Peyer's patch (tissue), 4 donors: ENCODE measurements around the gene FAM167B. TPM values are rescaled to one million over a fixed set of nuclear protein-coding genes. Genes with fewer than 3 reads are reported as not detected.
"Not testable (repeated sequence)": the region's sequence is repeated elsewhere in the genome, so short reads cannot be mapped to it uniquely, and the experiment has no call there.

Source experiments
- DNase-seq, 3 donors: peaks; one replicate each; pipeline ENCODE4 v3.0.0-alpha.2; 2017 to 2019
- H3K27ac ChIP-seq, 4 donors: fragments of 200-600 bp; sonication (generic); one replicate each; pipeline ENCODE4 v1.5.1; 2016 to 2019
- H3K27me3 ChIP-seq, 2 donors: fragments of 200-600 bp; sonication (generic); one replicate each; pipeline ENCODE4 v1.5.1; 2019
- H3K36me3 ChIP-seq, 3 donors: fragments of 200-600 bp; sonication (generic); one replicate each; pipeline ENCODE4 v1.5.1; 2016 to 2019
- H3K4me1 ChIP-seq, 4 donors: fragments of 200-600 bp; sonication (generic); one replicate each; pipeline ENCODE4 v1.5.1; 2016 to 2019
- H3K4me3 ChIP-seq, 4 donors: fragments of 200-600 bp; sonication (generic); 1 replicate in 3 of 4; 2 replicates in 1 of 4; pipeline ENCODE4 v1.5.1; 2016 to 2019; ENCODE audit warnings: mild to moderate bottlenecking in 1 of 4
- H3K9me3 ChIP-seq, 4 donors: fragments of 200-600 bp; sonication (generic); one replicate each; pipeline ENCODE4 v1.5.1; 2016 to 2019; ENCODE audit warnings: mild to moderate bottlenecking in 1 of 4
- CTCF ChIP-seq, 6 experiments: fragments of 450-650 bp in 4 of 6; fragments of 200-600 bp in 2 of 6; sonication (generic) in 1 of 6; IDR thresholded peaks; one replicate each; pipeline ENCODE4 v1.5.1; 2017 to 2019; ENCODE audit warnings: antibody characterized with exemption in 6 of 6, mild to moderate bottlenecking in 3 of 6, moderate library complexity in 1 of 6
- POLR2A ChIP-seq, 2 donors: fragments of 450-650 bp; IDR thresholded peaks; one replicate each; pipeline ENCODE4 v1.5.1; 2017; ENCODE audit warnings: antibody characterized with exemption in 2 of 2, mild to moderate bottlenecking in 2 of 2, moderate library complexity in 2 of 2
- total RNA-seq, 4 donors: library from RNA; depleted of rRNA; stranded (reverse); fragments of >200 nt; gene quantifications; one replicate each; pipeline ENCODE4 v1.1.0, GENCODE V29; 2016

The FAM167B gene
- total RNA-seq, 4 donors from 2014 or later, result 4.1 to 5.1 TPM; not detected in 2

- no peak for DNase-seq
- Histone ChIP-seq H3K9me3 (no peaks in the 10 kb centered on the region), H3K4me1 (peaks cover 0 to 8% (median 8%) of the 10 kb centered on the region in 4 donors), H3K27me3 (no peaks in the 10 kb centered on the region), H3K4me3 (no peak overlapping the region), H3K27ac (no peak overlapping the region), H3K36me3 (no peaks in the 10 kb centered on the region)
- no peak for TF ChIP-seq CTCF (IDR thresholded peaks at IDR 0.05)
- TF ChIP-seq POLR2A (IDR thresholded peaks at IDR 0.05), result no peak
Observed at GRCh38 chr1:32276032-32276782, 29.2 kb downstream of the FAM167B start.

- not testable (repeated sequence) for H3K4me1 ChIP-seq, DNase-seq, H3K27ac ChIP-seq, H3K27me3 ChIP-seq, H3K9me3 ChIP-seq, H3K36me3 ChIP-seq, H3K4me3 ChIP-seq
Observed at GRCh38 chr1:32284777-32285176, 37.8 kb downstream of the FAM167B start.

GRCh38 chr1:32285658-32286057, 38.6 kb downstream of the FAM167B start:
- no peaks in the 10 kb centered on the region for H3K36me3 ChIP-seq
- H3K27me3 ChIP-seq, result no peaks in the 10 kb centered on the region
- no peaks in the 10 kb centered on the region for H3K4me1 ChIP-seq
- no peak for DNase-seq
- no peak overlapping the region for H3K27ac ChIP-seq
- no peak overlapping the region for H3K4me3 ChIP-seq
- H3K9me3 ChIP-seq, result no peaks in the 10 kb centered on the region
- no peak for TF ChIP-seq POLR2A (IDR thresholded peaks at IDR 0.05)
- no peak for TF ChIP-seq CTCF (IDR thresholded peaks at IDR 0.05)

- H3K27me3 ChIP-seq, result no peaks in the 10 kb centered on the region
- no peak overlapping the region for H3K27ac ChIP-seq
- H3K4me3 ChIP-seq, result no peak overlapping the region
- no peak for TF ChIP-seq POLR2A (IDR thresholded peaks at IDR 0.05)
- TF ChIP-seq CTCF (IDR thresholded peaks at IDR 0.05), result no peak
- H3K36me3 ChIP-seq, result no peaks in the 10 kb centered on the region
- H3K4me1 ChIP-seq, result peaks cover 0 to 7% (median 0%) of the 10 kb centered on the region in 4 donors
- no peaks in the 10 kb centered on the region for H3K9me3 ChIP-seq
- no peak for DNase-seq
Observed at GRCh38 chr1:32286763-32287162, 39.7 kb downstream of the FAM167B start.

- H3K4me3 ChIP-seq, result no peak overlapping the region
- no peak for DNase-seq
- H3K27me3 ChIP-seq, result no peaks in the 10 kb centered on the region
- no peaks in the 10 kb centered on the region for H3K9me3 ChIP-seq
- peak overlapping the region in 1 of 4 donors; percentile 42 for H3K27ac ChIP-seq
- H3K4me1 ChIP-seq, result peaks cover 0 to 24% (median 0%) of the 10 kb centered on the region in 4 donors
- no peaks in the 10 kb centered on the region for H3K36me3 ChIP-seq
- TF ChIP-seq POLR2A (IDR thresholded peaks at IDR 0.05), result no peak
- TF ChIP-seq CTCF (IDR thresholded peaks at IDR 0.05), result no peak
Observed at GRCh38 chr1:32289256-32289655, 42.2 kb downstream of the FAM167B start.

- no peak for DNase-seq
- Histone ChIP-seq H3K36me3 (no peaks in the 10 kb centered on the region), H3K4me3 (peak overlapping the region; percentile 69 to 97 (median 88)), H3K27ac (peak overlapping the region; percentile 88 to 96 (median 90)), H3K9me3 (no peaks in the 10 kb centered on the region), H3K27me3 (no peaks in the 10 kb centered on the region), H3K4me1 (peaks cover 0 to 24% (median 0%) of the 10 kb centered on the region in 4 donors)
- TF ChIP-seq CTCF (IDR thresholded peaks at IDR 0.05) (no peak), POLR2A (IDR thresholded peaks at IDR 0.05) (no peak)
Observed at GRCh38 chr1:32291145-32291707, 44.2 kb downstream of the FAM167B start.
